SK-N-MC (cell line): ENCODE data around the gene TCERG1L.
"Not testable (repeated sequence)": the region's sequence is repeated elsewhere in the genome, so short reads cannot be mapped to it uniquely, and the experiment has no call there.

Experiments
- DNase-seq: peaks from one replicate; pipeline ENCODE4 v3.0.0-alpha.2; 2011; ENCODE audit warnings: low read depth, low spot score
- H3K27ac ChIP-seq: fragments of 200-600 bp; sonication (generic); 2 replicates; pipeline ENCODE4 v1.5.1; 2016; ENCODE audit warnings: mixed run types
- H3K36me3 ChIP-seq: fragments of 200-600 bp; sonication (generic); 2 replicates; pipeline ENCODE4 v1.6.1; 2017; ENCODE audit warnings: antibody characterized with exemption, low read length, mixed read lengths; ENCODE audit not compliant: insufficient read depth
- H3K4me3 ChIP-seq: fragments of 200-600 bp; sonication (generic); 2 replicates; pipeline ENCODE4 v1.5.1; 2016
- H3K9ac ChIP-seq: fragments of 200-600 bp; sonication (generic); 2 replicates; pipeline ENCODE4 v1.8.0; 2017; ENCODE audit warnings: mixed run types, mixed read lengths; ENCODE audit not compliant: insufficient read length
- H3K9me3 ChIP-seq: fragments of 200-600 bp; sonication (generic); 2 replicates; pipeline ENCODE4 v1.6.1; 2017; ENCODE audit warnings: low read depth, mild to moderate bottlenecking, antibody characterized with exemption, low read length, moderate library complexity, mixed read lengths
- EZH2 ChIP-seq: fragments of 200-600 bp; sonication (generic); IDR thresholded peaks from one replicate; pipeline ENCODE4 v1.6.1; 2017; ENCODE audit warnings: antibody characterized with exemption
- FOXP2 ChIP-seq: optimal IDR thresholded peaks from 2 replicates; pipeline ENCODE3; 2011; ENCODE audit warnings: mild to moderate bottlenecking, moderate library complexity; ENCODE audit not compliant: insufficient read depth; ENCODE audit errors: extremely low read length, control extremely low read depth
- POLR2AphosphoS5 ChIP-seq: IDR thresholded peaks from 2 replicates; pipeline ENCODE4 v1.6.1; 2012; ENCODE audit warnings: mild to moderate bottlenecking, low read depth, low read length, borderline replicate concordance

The TCERG1L gene

DNA sequence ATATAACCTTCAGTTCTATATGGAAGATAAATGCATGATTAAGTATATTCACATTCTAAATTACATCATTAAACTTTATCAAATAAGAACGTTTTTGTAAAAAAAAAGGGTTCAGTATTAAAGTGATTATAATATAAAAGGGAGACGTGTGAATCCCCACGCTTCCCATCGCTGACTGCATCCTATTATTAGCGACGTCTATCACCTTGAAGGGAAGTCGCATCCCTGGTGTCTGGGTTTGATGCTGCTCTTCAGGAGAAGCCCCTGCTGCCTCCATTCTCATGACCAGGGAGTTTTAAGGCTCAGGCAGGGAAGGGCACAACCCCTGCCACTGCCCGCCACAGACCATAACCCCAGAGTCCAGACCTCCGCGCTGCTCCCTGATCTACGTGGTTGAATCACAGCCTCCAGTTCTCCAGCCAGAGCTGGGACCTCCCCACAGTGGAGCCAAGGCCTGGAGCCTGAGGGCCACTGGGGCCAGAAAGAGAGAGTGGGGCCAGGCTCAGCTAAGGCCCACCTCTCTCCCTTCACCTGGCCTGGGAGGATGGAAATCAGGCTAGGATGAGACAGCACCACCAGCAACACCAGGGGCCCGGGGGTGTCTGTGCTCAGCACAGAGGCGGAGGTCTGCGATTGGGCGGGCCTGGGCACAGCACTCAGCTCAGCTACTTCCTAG is 130.6 kb downstream of the TCERG1L start:
- TF ChIP-seq POLR2AphosphoS5: no peak
- no peak for TF ChIP-seq FOXP2
- no peak for TF ChIP-seq EZH2
- no peak overlapping the region for H3K4me3 ChIP-seq
- no peak overlapping the region for H3K9ac ChIP-seq
- DNase-seq: no peak
- no peaks in the 10 kb centered on the region for H3K36me3 ChIP-seq
- H3K27ac ChIP-seq: no peak overlapping the region
- no peaks in the 10 kb centered on the region for H3K9me3 ChIP-seq

DNA sequence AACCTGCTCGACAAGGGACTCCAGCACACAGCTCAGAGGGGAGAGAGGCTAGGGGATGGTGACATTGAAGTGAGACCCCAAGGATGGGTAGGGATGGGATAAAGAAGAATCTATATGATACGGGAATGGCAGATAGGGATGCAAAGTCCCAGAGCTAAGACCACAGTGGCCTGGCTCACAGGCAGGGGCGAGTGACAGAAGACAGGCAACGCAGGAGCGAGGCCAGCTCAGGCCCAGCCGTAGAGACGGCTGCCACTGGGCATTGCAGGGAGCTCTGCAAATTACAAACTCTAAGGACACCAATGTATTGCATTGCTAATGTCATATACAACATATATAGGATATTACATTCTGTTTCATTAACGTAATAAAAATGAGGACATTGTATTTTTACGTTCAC is 131.4 kb downstream of the TCERG1L start:
- H3K9ac ChIP-seq: no peak overlapping the region
- no peak overlapping the region for H3K4me3 ChIP-seq
- no peak for TF ChIP-seq FOXP2
- no peak for TF ChIP-seq EZH2
- no peaks in the 10 kb centered on the region for H3K9me3 ChIP-seq
- no peaks in the 10 kb centered on the region for H3K36me3 ChIP-seq
- DNase-seq: no peak
- H3K27ac ChIP-seq: no peak overlapping the region

DNA sequence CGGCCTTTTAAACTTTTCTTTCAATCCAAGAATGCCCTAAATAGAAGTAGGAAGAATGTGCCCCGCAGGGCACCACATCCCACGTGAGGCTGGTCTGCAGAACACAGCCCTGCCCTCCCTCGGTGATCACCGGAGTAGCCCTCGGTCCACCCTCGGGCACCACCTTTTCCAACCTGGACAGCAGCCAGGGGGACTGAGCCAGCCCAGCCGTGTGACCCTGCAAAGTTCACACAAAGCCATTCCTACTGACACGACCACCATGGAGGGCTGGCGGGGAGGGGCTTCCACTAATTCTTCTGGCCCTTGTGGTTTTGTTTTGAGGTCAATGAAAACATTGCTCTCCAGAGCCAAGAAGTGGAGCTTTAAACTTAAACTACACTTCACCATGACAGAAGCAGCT is 132.2 kb downstream of the TCERG1L start:
- H3K36me3 ChIP-seq: no peaks in the 10 kb centered on the region
- TF ChIP-seq POLR2AphosphoS5: no peak
- no peak for TF ChIP-seq EZH2
- TF ChIP-seq FOXP2: no peak
- H3K4me3 ChIP-seq: no peak overlapping the region
- no peak overlapping the region for H3K27ac ChIP-seq
- no peak overlapping the region for H3K9ac ChIP-seq
- H3K9me3 ChIP-seq: no peaks in the 10 kb centered on the region
- DNase-seq: no peak

DNA sequence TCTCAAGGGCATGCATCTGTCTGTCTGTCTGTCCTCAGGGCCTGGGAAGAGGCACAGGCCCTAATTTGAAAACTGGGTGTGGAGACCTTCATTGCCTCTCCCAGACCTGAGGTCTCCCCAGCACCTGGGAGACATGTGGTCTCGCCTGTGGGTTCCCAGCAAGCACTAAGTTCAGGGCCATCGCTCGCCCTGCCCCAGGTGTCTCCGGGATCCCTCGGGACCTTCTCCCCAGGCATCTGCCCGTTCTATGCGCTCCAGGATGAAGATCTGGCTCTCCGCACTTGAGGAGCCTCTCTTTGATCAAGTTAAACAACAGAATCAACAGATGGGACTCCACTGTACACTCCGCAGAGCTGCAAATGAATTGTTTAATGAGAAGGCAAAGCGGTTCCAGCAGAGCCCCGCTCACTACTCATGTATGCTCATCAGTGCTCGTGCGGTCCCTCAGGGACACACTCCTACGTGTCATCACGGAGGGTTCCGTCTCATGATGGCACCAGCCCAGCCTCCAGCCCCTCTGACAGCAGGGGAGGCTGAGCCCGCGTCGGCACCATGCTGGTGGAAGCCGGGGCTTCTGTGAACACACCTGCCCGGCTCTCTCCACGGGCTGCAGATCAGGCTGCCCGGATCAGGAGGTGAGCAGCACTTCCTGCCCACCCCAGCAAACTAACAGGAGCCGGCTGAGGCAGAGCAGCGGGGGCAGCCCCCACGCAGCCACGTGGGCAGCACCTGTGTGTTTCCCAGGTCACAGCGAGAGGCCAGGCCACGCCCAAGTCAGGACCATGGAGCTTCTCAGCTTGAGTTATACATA is 132.8 kb downstream of the TCERG1L start:
- no peak overlapping the region for H3K9ac ChIP-seq
- TF ChIP-seq EZH2 (no peak), FOXP2 (no peak), POLR2AphosphoS5 (no peak)
- no peak overlapping the region for H3K27ac ChIP-seq
- no peak overlapping the region for H3K4me3 ChIP-seq
- no peaks in the 10 kb centered on the region for H3K9me3 ChIP-seq
- no peak for DNase-seq
- H3K36me3 ChIP-seq: no peaks in the 10 kb centered on the region

DNA sequence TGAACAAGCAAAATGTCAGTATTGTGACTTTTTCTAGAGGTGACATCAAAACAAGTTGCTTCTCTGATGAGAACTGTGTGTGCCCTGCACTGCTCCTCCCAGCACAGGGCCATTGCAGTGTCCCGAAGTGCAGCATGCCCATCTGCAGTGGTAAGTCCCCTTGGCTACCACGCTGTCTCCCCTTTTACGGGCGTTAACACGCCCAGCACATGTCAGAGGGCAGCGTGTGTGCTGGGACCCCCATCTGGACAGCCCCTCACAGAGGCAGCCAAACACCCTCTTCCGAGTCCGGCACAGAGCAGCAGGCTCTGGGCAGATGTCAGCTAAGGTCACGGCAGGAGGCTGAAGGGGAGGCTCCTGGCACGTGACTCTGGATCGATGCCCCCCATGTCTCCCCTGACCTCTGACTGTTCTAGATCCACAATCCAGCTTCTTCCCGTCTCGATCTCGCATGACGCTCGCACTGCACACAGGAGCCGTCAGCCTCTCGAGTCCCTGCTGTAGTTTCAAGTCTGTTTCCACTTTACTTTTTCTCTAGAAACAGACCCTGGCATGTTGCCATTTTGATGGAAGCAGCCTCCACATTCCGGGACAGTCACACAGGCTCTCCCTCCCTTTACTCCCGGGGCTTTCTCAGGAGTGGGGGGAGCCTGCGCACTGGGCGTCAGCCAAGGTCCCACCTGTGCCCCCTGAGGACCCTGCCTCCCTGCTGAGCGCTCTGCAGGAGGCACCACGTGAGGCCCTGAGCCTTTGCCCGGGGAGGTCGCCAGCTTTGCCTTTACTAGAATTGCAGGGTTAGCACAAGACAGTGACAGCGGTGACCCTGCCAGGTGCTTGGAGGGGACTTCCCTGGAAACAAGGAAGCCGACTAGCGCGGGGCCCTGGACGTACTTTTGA is 133.8 kb downstream of the TCERG1L start:
- H3K9me3 ChIP-seq: no peaks in the 10 kb centered on the region
- DNase-seq: no peak
- H3K36me3 ChIP-seq: no peaks in the 10 kb centered on the region
- H3K27ac ChIP-seq: no peak overlapping the region
- H3K9ac ChIP-seq: no peak overlapping the region
- no peak overlapping the region for H3K4me3 ChIP-seq
- no peak for TF ChIP-seq EZH2
- no peak for TF ChIP-seq FOXP2
- TF ChIP-seq POLR2AphosphoS5: no peak

DNA sequence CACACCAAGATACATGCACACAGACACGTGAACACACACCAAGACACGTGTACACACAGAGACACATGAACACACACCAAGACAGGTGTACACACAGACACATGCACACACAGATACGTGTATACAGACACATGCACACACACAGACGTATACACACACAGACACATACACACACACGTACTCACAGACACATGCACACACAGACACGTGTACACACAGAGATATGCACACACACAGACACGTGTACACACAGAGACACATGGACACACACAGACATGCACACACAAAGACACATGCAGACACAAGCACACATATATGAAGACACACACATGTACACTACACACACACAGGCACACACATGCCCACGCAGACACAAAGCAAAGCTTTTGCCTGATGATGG is 134.6 kb downstream of the TCERG1L start:
- Histone ChIP-seq H3K4me3 (no peak overlapping the region), H3K36me3 (no peaks in the 10 kb centered on the region), H3K9ac (no peak overlapping the region), H3K27ac (no peak overlapping the region), H3K9me3 (no peaks in the 10 kb centered on the region)
- TF ChIP-seq EZH2: no peak
- no peak for TF ChIP-seq POLR2AphosphoS5
- no peak for TF ChIP-seq FOXP2
- no peak for DNase-seq

DNA sequence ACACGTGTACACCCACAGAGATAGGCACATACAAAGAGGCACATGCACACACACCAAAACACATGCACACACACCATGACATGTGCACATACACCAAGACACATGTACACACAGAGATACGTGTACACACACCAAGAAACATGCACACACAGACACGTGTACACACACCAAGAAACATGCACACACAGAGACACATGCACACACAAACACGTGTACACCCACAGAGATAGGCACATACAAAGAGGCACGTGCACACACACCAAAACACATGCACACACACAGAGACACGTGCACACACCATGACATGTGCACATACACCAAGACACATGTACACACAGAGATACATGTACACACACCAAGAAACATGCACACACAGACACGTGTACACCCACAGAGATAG is 135.2 kb downstream of the TCERG1L start:
- not testable (repeated sequence) for H3K4me3 ChIP-seq, DNase-seq, H3K9ac ChIP-seq, H3K27ac ChIP-seq, H3K36me3 ChIP-seq, H3K9me3 ChIP-seq

DNA sequence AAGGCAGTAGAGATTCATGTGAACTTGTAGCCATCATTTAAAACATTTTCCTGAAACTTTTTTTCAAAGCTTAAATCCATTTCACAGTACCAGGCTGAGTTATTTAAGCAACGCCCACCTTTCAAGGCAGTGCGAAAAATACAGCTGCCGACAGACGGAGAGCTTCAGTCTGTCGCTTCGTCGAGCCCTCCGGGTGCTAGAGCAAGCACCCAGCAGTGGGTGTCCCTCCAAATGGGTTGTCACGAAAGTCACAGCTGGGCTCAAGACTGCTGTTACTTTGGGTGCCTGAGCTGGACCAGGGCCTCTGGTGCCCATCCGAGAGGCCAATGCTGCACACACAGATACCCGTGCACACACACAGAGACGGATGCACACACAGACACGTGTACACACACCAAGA is 135.6 kb downstream of the TCERG1L start:
- Histone ChIP-seq H3K36me3 (no peaks in the 10 kb centered on the region), H3K4me3 (no peak overlapping the region), H3K9me3 (no peaks in the 10 kb centered on the region), H3K27ac (no peak overlapping the region), H3K9ac (no peak overlapping the region)
- no peak for DNase-seq
- TF ChIP-seq POLR2AphosphoS5 (no peak), FOXP2 (no peak), EZH2 (no peak)
